H1 (cell line): ENCODE measurements around the gene HMGB1. TPM values are rescaled to one million over a fixed set of nuclear protein-coding genes. Genes with fewer than 3 reads are reported as not detected.

ENCODE experiments used
- CREB1 ChIP-seq: IDR thresholded peaks from 2 replicates; pipeline ENCODE4 v1.6.1; 2012; ENCODE audit warnings: inconsistent platforms
- KDM1A ChIP-seq: fragments of 200-600, 300-600 bp; sonication (generic); IDR thresholded peaks from 2 replicates; pipeline ENCODE4 v1.7.1; 2016; ENCODE audit warnings: mild to moderate bottlenecking, low read length, borderline replicate concordance
- POU5F1 ChIP-seq: IDR thresholded peaks from 2 replicates; pipeline ENCODE4 v1.6.1; 2011; ENCODE audit warnings: low read depth, mild to moderate bottlenecking, low read length, moderate library complexity
- polyA plus RNA-seq, 7 experiments: library from polyadenylated mRNA; depleted of rRNA in 3 of 7; stranded (reverse) in 5 of 7; unstranded in 2 of 7; fragments of >200 nt in 5 of 7; fragments of 200-250 nt in 2 of 7; gene quantifications; 1 replicate in 5 of 7; 2 replicates in 1 of 7; 4 replicates in 1 of 7; pipeline versions ENCODE4 v1.2.1 to v1.2.3, GENCODE V29; 2011 to 2013; ENCODE audit warnings: missing spikeins in 2 of 7, mixed read lengths in 2 of 7
- total RNA-seq: library from RNA; stranded (reverse); fragmentation: NEBNext Ultra II Directional; extraction: Animal tissue kit (Norgen Biotek cat#: 25700); gene quantifications from 2 replicates; pipeline ENCODE4 v1.2.1, GENCODE V29; 2021
- TF ChIP-seq, protein P1 (sequence below): fragments of 300-600 bp; sonication (generic); IDR thresholded peaks from 2 replicates; pipeline ENCODE4 v1.7.1; 2012; ENCODE audit warnings: low read length, moderate library complexity, mild to moderate bottlenecking, inconsistent platforms; ENCODE audit not compliant: insufficient replicate concordance
- TF ChIP-seq, protein P2 (sequence below): IDR thresholded peaks from 2 replicates; pipeline ENCODE4 v1.6.1; 2011; ENCODE audit warnings: low read length, improper control_type of control experiment

Gene HMGB1
- total and polyA plus RNA-seq, 2 of the 8 experiments (the other 6 are each of a cell fraction or from before 2014, with no cell fraction given), result 123 to 776 TPM

DNA sequence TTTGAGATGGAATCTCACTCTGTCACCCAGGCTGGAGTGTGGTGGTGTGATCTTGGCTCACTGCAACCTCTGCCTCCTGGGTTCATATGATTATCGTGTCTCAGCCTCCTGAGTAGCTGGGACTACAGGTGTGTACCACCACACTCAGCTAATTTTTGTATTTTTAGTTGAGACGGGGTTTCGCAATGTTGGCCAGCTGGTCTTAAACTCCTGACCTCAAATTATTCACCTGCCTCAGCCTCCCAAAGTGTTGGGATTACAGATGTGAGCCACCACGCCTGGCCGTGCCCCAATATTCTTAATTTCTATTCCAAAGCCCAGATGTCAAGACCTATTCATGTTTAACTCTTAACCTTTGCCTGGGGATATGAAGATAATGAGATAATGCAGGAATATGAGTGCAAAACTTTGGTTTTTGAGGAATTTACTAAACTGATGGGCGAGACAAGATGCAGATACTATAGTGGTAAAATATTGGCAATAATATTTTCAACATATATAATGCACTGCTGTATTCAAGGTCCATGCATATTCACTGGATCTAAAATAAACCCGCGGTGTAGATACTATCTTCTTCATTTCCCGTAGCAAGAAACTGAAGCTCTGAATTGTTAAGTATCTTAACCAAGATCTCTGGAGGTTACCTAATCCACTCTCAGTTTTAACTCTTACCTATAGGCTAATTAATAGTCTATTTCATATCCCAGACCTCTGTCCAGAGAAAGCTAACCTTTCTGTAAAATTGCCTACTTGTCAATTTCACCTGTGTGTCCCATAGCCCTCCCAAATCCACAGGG is 43.7 kb upstream of the HMGB1 start (continued):
- TF ChIP-seq, protein P1, sequence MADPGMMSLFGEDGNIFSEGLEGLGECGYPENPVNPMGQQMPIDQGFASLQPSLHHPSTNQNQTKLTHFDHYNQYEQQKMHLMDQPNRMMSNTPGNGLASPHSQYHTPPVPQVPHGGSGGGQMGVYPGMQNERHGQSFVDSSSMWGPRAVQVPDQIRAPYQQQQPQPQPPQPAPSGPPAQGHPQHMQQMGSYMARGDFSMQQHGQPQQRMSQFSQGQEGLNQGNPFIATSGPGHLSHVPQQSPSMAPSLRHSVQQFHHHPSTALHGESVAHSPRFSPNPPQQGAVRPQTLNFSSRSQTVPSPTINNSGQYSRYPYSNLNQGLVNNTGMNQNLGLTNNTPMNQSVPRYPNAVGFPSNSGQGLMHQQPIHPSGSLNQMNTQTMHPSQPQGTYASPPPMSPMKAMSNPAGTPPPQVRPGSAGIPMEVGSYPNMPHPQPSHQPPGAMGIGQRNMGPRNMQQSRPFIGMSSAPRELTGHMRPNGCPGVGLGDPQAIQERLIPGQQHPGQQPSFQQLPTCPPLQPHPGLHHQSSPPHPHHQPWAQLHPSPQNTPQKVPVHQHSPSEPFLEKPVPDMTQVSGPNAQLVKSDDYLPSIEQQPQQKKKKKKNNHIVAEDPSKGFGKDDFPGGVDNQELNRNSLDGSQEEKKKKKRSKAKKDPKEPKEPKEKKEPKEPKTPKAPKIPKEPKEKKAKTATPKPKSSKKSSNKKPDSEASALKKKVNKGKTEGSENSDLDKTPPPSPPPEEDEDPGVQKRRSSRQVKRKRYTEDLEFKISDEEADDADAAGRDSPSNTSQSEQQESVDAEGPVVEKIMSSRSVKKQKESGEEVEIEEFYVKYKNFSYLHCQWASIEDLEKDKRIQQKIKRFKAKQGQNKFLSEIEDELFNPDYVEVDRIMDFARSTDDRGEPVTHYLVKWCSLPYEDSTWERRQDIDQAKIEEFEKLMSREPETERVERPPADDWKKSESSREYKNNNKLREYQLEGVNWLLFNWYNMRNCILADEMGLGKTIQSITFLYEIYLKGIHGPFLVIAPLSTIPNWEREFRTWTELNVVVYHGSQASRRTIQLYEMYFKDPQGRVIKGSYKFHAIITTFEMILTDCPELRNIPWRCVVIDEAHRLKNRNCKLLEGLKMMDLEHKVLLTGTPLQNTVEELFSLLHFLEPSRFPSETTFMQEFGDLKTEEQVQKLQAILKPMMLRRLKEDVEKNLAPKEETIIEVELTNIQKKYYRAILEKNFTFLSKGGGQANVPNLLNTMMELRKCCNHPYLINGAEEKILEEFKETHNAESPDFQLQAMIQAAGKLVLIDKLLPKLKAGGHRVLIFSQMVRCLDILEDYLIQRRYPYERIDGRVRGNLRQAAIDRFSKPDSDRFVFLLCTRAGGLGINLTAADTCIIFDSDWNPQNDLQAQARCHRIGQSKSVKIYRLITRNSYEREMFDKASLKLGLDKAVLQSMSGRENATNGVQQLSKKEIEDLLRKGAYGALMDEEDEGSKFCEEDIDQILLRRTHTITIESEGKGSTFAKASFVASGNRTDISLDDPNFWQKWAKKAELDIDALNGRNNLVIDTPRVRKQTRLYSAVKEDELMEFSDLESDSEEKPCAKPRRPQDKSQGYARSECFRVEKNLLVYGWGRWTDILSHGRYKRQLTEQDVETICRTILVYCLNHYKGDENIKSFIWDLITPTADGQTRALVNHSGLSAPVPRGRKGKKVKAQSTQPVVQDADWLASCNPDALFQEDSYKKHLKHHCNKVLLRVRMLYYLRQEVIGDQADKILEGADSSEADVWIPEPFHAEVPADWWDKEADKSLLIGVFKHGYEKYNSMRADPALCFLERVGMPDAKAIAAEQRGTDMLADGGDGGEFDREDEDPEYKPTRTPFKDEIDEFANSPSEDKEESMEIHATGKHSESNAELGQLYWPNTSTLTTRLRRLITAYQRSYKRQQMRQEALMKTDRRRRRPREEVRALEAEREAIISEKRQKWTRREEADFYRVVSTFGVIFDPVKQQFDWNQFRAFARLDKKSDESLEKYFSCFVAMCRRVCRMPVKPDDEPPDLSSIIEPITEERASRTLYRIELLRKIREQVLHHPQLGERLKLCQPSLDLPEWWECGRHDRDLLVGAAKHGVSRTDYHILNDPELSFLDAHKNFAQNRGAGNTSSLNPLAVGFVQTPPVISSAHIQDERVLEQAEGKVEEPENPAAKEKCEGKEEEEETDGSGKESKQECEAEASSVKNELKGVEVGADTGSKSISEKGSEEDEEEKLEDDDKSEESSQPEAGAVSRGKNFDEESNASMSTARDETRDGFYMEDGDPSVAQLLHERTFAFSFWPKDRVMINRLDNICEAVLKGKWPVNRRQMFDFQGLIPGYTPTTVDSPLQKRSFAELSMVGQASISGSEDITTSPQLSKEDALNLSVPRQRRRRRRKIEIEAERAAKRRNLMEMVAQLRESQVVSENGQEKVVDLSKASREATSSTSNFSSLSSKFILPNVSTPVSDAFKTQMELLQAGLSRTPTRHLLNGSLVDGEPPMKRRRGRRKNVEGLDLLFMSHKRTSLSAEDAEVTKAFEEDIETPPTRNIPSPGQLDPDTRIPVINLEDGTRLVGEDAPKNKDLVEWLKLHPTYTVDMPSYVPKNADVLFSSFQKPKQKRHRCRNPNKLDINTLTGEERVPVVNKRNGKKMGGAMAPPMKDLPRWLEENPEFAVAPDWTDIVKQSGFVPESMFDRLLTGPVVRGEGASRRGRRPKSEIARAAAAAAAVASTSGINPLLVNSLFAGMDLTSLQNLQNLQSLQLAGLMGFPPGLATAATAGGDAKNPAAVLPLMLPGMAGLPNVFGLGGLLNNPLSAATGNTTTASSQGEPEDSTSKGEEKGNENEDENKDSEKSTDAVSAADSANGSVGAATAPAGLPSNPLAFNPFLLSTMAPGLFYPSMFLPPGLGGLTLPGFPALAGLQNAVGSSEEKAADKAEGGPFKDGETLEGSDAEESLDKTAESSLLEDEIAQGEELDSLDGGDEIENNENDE, result no peak
- TF ChIP-seq, protein P2, sequence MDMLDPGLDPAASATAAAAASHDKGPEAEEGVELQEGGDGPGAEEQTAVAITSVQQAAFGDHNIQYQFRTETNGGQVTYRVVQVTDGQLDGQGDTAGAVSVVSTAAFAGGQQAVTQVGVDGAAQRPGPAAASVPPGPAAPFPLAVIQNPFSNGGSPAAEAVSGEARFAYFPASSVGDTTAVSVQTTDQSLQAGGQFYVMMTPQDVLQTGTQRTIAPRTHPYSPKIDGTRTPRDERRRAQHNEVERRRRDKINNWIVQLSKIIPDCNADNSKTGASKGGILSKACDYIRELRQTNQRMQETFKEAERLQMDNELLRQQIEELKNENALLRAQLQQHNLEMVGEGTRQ, result no peak
- TF ChIP-seq CREB1 (no peak), POU5F1 (no peak), KDM1A (no peak)
- TF ChIP-seq, all 59 proteins: peak for 0
